ENCODE data around the gene RNH1.
A peak's percentile ranks its signal among the peaks of the same experiment; 100 is the strongest.

Gene RNH1

DNA sequence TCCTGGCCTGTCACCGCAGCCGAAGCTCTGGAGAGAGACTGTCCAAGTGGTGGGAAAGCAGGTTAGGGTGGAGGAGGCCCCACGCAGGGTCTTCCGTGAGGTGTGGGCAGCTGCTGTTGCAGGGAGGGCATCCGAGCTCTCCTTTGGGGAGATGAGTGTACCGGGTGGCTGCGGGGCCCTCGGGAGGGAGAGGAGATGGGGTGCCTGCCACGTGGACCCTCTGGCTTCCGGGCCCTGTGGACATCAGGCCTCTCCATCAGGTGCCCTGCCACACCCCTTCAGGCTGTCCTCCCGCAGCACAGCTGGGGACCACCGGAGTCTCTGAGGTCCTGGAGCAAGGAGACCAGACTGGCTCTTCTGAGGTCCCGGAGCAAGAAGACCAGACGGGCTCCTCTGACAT, 55.3 kb downstream of the RNH1 start:
- peak overlapping the region; percentile 67 for H3K4me3 ChIP-seq (replicated peaks; ENCODE audit: low read depth, low read length)
- DNase-seq (ENCODE audit: extremely low read depth, low read depth): no peak
- TF ChIP-seq, protein P1, sequence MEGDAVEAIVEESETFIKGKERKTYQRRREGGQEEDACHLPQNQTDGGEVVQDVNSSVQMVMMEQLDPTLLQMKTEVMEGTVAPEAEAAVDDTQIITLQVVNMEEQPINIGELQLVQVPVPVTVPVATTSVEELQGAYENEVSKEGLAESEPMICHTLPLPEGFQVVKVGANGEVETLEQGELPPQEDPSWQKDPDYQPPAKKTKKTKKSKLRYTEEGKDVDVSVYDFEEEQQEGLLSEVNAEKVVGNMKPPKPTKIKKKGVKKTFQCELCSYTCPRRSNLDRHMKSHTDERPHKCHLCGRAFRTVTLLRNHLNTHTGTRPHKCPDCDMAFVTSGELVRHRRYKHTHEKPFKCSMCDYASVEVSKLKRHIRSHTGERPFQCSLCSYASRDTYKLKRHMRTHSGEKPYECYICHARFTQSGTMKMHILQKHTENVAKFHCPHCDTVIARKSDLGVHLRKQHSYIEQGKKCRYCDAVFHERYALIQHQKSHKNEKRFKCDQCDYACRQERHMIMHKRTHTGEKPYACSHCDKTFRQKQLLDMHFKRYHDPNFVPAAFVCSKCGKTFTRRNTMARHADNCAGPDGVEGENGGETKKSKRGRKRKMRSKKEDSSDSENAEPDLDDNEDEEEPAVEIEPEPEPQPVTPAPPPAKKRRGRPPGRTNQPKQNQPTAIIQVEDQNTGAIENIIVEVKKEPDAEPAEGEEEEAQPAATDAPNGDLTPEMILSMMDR (IDR thresholded peaks at IDR 0.05; ENCODE audit: low read depth, low read length, missing control alignments): no peak

DNA sequence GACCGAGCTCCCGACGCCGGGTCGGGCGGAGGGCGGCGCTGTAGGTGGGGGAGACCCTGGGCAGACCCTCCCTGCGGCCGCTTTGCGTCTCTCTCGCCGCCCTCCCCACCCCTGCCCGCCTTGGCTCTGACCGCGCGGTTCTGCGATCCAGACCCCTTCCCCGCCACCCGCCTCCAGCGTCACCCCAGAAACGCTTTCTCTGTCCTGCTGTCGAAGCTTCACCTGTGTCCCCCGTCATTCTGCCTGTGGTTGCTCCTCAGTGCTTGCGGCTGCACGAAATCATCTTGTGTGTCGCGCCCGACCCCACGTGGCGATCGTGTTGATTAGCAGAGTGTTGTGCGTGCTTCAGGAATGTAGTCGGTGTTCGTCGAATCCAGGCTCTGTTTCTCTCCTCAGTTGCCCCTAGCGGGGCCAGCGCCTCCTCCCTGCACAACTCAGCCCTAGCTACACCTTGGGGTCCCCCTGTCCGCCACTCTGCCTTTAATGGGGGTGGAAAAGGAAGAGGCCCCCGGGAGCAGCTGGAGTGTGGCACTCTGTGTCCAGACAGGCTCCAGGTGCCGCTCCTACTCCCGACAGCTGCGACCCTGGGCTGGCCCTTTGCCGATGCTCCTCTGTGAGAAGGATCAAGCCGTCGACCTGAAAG, 56.1 kb downstream of the RNH1 start:
- no peak for DNase-seq (ENCODE audit: extremely low read depth, low read depth)
- TF ChIP-seq, protein P1 (IDR thresholded peaks at IDR 0.05; ENCODE audit: low read depth, low read length, missing control alignments): no peak
- H3K4me3 ChIP-seq (replicated peaks; ENCODE audit: low read depth, low read length): peak overlapping the region; percentile 67

DNA sequence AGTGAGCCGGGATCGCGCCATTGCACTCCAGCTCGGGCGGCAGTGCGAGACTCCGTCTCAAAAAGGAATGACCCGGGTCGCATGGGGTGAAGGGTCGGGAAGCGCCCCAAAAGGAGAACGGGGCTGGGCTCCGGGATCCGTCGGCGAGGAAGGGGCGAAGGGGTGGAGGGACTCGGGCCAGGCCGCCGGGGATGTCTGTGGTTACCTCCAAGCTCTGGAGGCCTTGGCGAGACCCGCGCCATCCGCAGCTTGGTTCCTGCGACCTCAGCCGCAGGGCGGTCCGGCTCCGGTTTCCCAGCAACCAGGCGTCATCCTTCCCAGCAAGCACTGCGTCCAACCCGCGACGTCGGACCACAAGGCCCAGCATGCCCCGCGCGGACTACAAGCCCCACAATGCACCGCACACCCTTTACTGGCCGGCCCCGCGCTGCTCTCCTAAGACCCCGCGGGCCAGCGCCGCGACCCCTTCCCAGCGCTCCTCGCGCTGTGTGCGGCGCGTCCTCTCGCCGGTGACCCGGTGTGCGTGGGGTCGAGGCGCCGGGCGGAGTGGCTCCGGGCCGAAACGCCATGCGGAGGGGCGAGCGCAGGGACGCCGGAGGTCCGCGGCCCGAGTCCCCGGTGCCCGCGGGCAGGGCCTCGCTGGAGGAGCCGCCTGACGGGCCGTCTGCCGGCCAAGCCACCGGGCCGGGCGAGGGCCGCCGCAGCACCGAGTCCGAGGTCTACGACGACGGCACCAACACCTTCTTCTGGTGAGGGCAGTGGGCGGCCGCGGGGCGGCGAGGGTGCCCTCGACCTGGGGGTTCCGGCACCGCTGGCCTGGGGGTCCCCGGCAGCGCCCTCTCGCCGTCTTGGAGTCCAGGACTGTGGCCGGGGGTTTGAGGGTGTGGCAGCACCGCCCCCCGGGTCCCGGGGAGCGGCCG, 56.9 kb downstream of the RNH1 start, which contains the start of gene PTDSS2:
PTDSS2 (plus strand) TSS at position 391 of the 920 bp plus-strand sequence; CDS start at position 568, 177 bp downstream.
- TF ChIP-seq, protein P1 (IDR thresholded peaks at IDR 0.05; ENCODE audit: low read depth, low read length, missing control alignments): no peak
- peak; percentile 90 for DNase-seq (ENCODE audit: extremely low read depth, low read depth)
- peak within 1 kb of the TSS; percentile 67 for H3K4me3 ChIP-seq (replicated peaks; ENCODE audit: low read depth, low read length)

DNA sequence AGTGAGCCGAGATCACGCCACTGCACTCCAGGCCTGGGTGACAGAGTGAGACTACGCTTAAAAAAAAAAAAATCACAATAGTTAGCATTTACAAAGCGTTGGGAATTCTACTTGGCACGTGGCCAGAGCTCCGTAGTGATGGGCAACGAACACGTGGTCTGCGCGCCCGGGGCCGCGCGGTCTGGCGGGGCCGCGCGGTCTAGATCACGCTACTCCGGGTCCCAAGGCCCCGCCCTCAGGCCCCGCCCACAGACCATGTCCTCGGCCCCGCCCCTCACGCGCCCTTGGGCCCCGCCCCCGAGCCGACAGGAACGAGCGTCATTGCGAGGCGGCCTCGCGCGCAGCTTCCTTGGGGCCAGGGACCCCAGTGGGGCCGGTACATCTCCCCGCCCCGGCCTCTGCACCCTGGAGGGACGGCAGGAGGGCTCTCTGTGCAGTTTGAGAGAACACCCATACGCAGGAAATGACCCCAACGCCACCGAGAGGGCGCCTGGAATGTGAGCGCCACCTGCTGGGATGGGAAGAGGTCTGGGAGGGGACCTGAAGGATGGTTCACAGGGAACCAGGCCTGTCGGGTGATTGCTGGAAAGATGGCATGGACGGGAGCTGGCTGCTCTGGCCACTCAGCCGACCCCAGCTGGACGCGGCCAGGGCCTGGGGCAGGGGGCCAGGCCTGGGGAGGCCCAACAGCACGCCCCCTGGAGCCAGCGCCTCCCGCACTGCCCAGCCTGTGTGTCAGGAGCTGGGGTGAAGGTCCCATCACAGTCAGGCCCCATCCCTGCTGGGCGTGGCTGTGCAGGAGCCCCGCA, 58.9 kb downstream of the RNH1 start:
- DNase-seq (ENCODE audit: extremely low read depth, low read depth): peak; percentile 73
- peak overlapping the region; percentile 49 for H3K4me3 ChIP-seq (replicated peaks; ENCODE audit: low read depth, low read length)
- TF ChIP-seq, protein P1 (IDR thresholded peaks at IDR 0.05; ENCODE audit: low read depth, low read length, missing control alignments): peak; percentile 81

DNA sequence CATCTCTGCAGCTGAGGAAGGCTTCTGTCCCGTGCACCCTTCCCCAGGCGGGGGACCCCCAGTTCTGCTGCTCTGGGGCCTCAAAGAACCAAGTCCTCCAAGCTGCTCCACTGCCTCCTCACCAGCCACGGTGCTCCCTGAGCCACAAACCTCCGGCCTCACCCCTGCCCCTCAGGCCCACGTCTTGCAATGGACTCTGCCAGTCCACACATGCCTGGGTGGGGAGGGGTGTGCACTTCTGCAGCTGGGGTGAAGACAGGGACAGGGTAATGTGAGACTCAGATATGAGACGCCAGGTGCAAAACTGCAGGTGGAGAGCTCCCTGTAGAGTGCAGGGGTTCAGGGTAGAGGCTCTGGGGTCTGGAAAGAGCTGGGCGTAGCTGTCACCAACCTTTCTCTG, 60.2 kb downstream of the RNH1 start:
- no peak overlapping the region for H3K4me3 ChIP-seq (replicated peaks; ENCODE audit: low read depth, low read length)
- TF ChIP-seq, protein P1 (IDR thresholded peaks at IDR 0.05; ENCODE audit: low read depth, low read length, missing control alignments): no peak
- no peak for DNase-seq (ENCODE audit: extremely low read depth, low read depth)

DNA sequence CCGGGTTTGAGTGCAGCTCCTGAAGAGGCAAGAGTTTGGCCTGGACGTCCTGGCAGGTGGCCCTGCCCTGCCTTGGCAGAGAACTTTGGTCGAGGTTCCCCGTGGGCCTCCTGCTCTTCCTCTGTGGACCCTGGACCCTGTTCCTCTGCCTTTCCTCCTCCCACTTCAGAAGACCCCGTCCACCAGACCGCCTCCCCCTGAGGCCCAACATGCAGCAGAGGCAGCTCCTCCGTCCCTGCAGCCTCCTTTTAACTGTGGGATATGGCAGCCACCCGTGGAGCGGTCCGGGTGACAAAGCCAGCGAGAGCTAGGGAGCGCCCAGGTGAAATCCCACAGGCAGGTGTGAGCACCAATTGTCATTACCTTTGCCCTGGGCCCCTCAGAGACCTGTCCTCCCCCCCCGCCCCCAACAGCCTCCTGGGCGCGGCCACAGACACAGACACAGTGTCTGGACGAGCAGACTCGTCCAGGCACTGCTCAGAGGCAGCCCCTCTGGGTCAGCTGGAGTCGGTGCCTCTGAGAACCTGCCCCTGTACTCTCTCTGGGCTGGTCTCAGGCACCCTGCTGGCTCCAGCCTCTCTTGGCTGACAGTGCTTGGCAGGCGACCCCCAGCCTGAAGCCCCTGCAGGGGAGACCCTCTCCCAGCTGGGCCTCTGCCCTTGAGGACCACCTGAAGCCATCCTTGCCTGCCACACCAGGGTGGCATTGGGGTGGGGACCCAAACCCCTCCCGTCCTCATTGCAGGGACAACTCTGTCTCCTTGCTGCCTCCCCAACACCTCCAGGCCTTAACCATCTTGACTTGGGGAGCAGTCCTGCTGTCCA, 61.1 kb downstream of the RNH1 start:
- H3K4me3 ChIP-seq (replicated peaks; ENCODE audit: low read depth, low read length): no peak overlapping the region
- TF ChIP-seq, protein P1 (IDR thresholded peaks at IDR 0.05; ENCODE audit: low read depth, low read length, missing control alignments): no peak
- DNase-seq (ENCODE audit: extremely low read depth, low read depth): no peak
